Chondrocyte (in vitro differentiated cells): ENCODE measurements around the gene ST6GALNAC6. TPM values are rescaled to one million over a fixed set of nuclear protein-coding genes. Genes with fewer than 3 reads are reported as not detected.
"Not testable (repeated sequence)": the region's sequence is repeated elsewhere in the genome, so short reads cannot be mapped to it uniquely, and the experiment has no call there.

ENCODE experiments used
- DNase-seq: peaks from one replicate; pipeline ENCODE4 v3.0.0; 2021; ENCODE audit warnings: mixed read lengths, low spot score
- H3K27ac Mint-ChIP-seq: one replicate; pipeline ENCODE4 v1.8.0; 2021; ENCODE audit warnings: mild to moderate bottlenecking, moderate library complexity, mixed read lengths; ENCODE audit not compliant: unreplicated experiment
- H3K27me3 Mint-ChIP-seq: 2 replicates; pipeline ENCODE4 v1.8.0; 2021; ENCODE audit warnings: low read depth, mixed read lengths
- H3K36me3 Mint-ChIP-seq: 2 replicates; pipeline ENCODE4 v1.8.0; 2021; ENCODE audit warnings: low read depth, mixed read lengths
- H3K4me1 Mint-ChIP-seq: 2 replicates; pipeline ENCODE4 v1.8.0; 2021; ENCODE audit warnings: low read depth, mild to moderate bottlenecking, mixed read lengths
- H3K4me3 Mint-ChIP-seq: one replicate; pipeline ENCODE4 v1.8.0; 2021; ENCODE audit warnings: mild to moderate bottlenecking, moderate library complexity, mixed read lengths; ENCODE audit not compliant: unreplicated experiment
- H3K9me3 Mint-ChIP-seq: 2 replicates; pipeline ENCODE4 v1.8.0; 2021; ENCODE audit warnings: low read depth, mixed read lengths
- CTCF ChIP-seq: fragments of 200-600 bp; sonication (generic); IDR thresholded peaks from 2 replicates; pipeline ENCODE4 v1.5.0; 2021; ENCODE audit warnings: antibody characterized with exemption, mild to moderate bottlenecking, moderate library complexity
- total RNA-seq: library from RNA; stranded (reverse); gene quantifications from 3 replicates; pipeline ENCODE4 v1.2.1, GENCODE V29; 2021

ST6GALNAC6 gene
- total RNA-seq, 1 donor from 2014 or later: 47.5 TPM

GRCh38 chr9:127848756-127849504 is 50.5 kb downstream of the ST6GALNAC6 start:
- Mint-ChIP-seq H3K4me1 (peaks cover 59% of the 10 kb centered on the region), H3K36me3 (peaks cover 8% of the 10 kb centered on the region), H3K27me3 (no peaks in the 10 kb centered on the region), H3K4me3 (no peak overlapping the region), H3K9me3 (peaks cover 6% of the 10 kb centered on the region), H3K27ac (no peak overlapping the region)
- no peak for DNase-seq
- no peak for TF ChIP-seq CTCF

- no peak for DNase-seq
- no peak for TF ChIP-seq CTCF
- peaks cover 6% of the 10 kb centered on the region for H3K9me3 Mint-ChIP-seq
- peaks cover 50% of the 10 kb centered on the region for H3K4me1 Mint-ChIP-seq
- peaks cover 8% of the 10 kb centered on the region for H3K36me3 Mint-ChIP-seq
- no peaks in the 10 kb centered on the region for H3K27me3 Mint-ChIP-seq
- H3K27ac Mint-ChIP-seq: no peak overlapping the region
- H3K4me3 Mint-ChIP-seq: no peak overlapping the region
Measured at GRCh38 chr9:127847833-127848755, 51.3 kb downstream of the ST6GALNAC6 start.

- Mint-ChIP-seq H3K9me3 (peaks cover 6% of the 10 kb centered on the region), H3K36me3 (peaks cover 8% of the 10 kb centered on the region), H3K27ac (peak overlapping the region; percentile 49), H3K4me3 (no peak overlapping the region), H3K4me1 (peaks cover 41% of the 10 kb centered on the region), H3K27me3 (no peaks in the 10 kb centered on the region)
- no peak for TF ChIP-seq CTCF
- DNase-seq: no peak
Measured at GRCh38 chr9:127847178-127847510, 52.3 kb downstream of the ST6GALNAC6 start.

- DNase-seq: no peak
- Mint-ChIP-seq H3K4me1 (peaks cover 38% of the 10 kb centered on the region), H3K4me3 (no peak overlapping the region), H3K36me3 (peaks cover 8% of the 10 kb centered on the region), H3K27ac (no peak overlapping the region), H3K27me3 (no peaks in the 10 kb centered on the region), H3K9me3 (peaks cover 6% of the 10 kb centered on the region)
- no peak for TF ChIP-seq CTCF
Measured at GRCh38 chr9:127846443-127847177, 52.8 kb downstream of the ST6GALNAC6 start.

- Mint-ChIP-seq H3K4me1 (peaks cover 38% of the 10 kb centered on the region), H3K27ac (peak overlapping the region; percentile 93), H3K36me3 (peaks cover 11% of the 10 kb centered on the region)
- H3K27me3 Mint-ChIP-seq, H3K4me3 Mint-ChIP-seq, DNase-seq, H3K9me3 Mint-ChIP-seq: not testable (repeated sequence)
Measured at GRCh38 chr9:127845619-127846018, 53.8 kb downstream of the ST6GALNAC6 start.
